Central memory CD4-positive, alpha-beta T cell (primary cell): ENCODE measurements around the gene FAM53A.

Source experiments
- DNase-seq: peaks from one replicate; pipeline ENCODE4 v3.0.0; 2022

FAM53A gene

GRCh38 chr4:1638873-1639272 is 45.2 kb downstream of the FAM53A start:
- no peak for DNase-seq

- no peak for DNase-seq
These were observed 45.9 kb downstream of the FAM53A start for GRCh38 chr4:1638272-1638598.

- DNase-seq: no peak
These were observed 46.4 kb downstream of the FAM53A start for GRCh38 chr4:1637580-1638271.

GRCh38 chr4:1636490-1637211 is 47.5 kb downstream of the FAM53A start:
- DNase-seq: no peak

- DNase-seq: no peak
These were observed 48.6 kb downstream of the FAM53A start for GRCh38 chr4:1635464-1635863.

GRCh38 chr4:1633993-1634392 is 50.1 kb downstream of the FAM53A start:
- DNase-seq: no peak

- no peak for DNase-seq
These were observed 51.7 kb downstream of the FAM53A start for GRCh38 chr4:1632109-1633104.

- DNase-seq: no peak
These were observed 53.0 kb downstream of the FAM53A start for GRCh38 chr4:1631136-1631535.

- no peak for DNase-seq
These were observed 53.8 kb downstream of the FAM53A start for GRCh38 chr4:1630266-1630665.

- DNase-seq: no peak
These were observed 54.4 kb downstream of the FAM53A start for GRCh38 chr4:1629699-1630083.

GRCh38 chr4:1628892-1629698 is 55.0 kb downstream of the FAM53A start:
- peak; percentile 51 for DNase-seq

GRCh38 chr4:1627417-1628313 is 56.4 kb downstream of the FAM53A start:
- DNase-seq: no peak

GRCh38 chr4:1626941-1627340 is 57.2 kb downstream of the FAM53A start:
- no peak for DNase-seq

- DNase-seq: no peak
These were observed 58.0 kb downstream of the FAM53A start for GRCh38 chr4:1626151-1626550.

- no peak for DNase-seq
These were observed 58.4 kb downstream of the FAM53A start for GRCh38 chr4:1625600-1626138.

- no peak for DNase-seq
These were observed 59.6 kb downstream of the FAM53A start for GRCh38 chr4:1624519-1624910.

GRCh38 chr4:1623821-1624518 is 60.1 kb downstream of the FAM53A start:
- no peak for DNase-seq

GRCh38 chr4:1623400-1623799 is 60.7 kb downstream of the FAM53A start:
- no peak for DNase-seq

- no peak for DNase-seq
These were observed 61.2 kb downstream of the FAM53A start for GRCh38 chr4:1622956-1623355.

- no peak for DNase-seq
These were observed 61.9 kb downstream of the FAM53A start for GRCh38 chr4:1622238-1622637.

GRCh38 chr4:1621526-1621925 is 62.6 kb downstream of the FAM53A start:
- no peak for DNase-seq
